Kidney epithelial cell (primary cell): ENCODE results near the gene HIRA. TPM values are rescaled to one million over a fixed set of nuclear protein-coding genes. Genes with fewer than 3 reads are reported as not detected.
"Not testable (repeated sequence)": the region's sequence is repeated elsewhere in the genome, so short reads cannot be mapped to it uniquely, and the experiment has no call there.

ENCODE experiments used
- DNase-seq: peaks from one replicate; pipeline ENCODE4 v3.0.0-alpha.2; 2010; ENCODE audit warnings: low read depth
- H3K27me3 ChIP-seq: 2 replicates; pipeline ENCODE4 v1.6.0; 2011; ENCODE audit warnings: low read length; ENCODE audit not compliant: control insufficient read depth, insufficient read depth
- H3K36me3 ChIP-seq: 2 replicates; pipeline ENCODE4 v1.5.1; 2011; ENCODE audit warnings: low read length; ENCODE audit not compliant: control insufficient read depth, insufficient read depth
- H3K4me3 ChIP-seq: 2 replicates; pipeline ENCODE4 v1.5.1; 2011; ENCODE audit warnings: low read depth, mild to moderate bottlenecking, control low read depth, low read length
- CTCF ChIP-seq: IDR thresholded peaks from 2 replicates; pipeline ENCODE4 v1.5.1; 2011; ENCODE audit warnings: mild to moderate bottlenecking, moderate library complexity, low read length, control low read depth, inconsistent platforms; ENCODE audit not compliant: insufficient read depth, poor library complexity, severe bottlenecking
- total RNA-seq: library from RNA; depleted of rRNA; stranded (reverse); fragments of >200 nt; gene quantifications from 2 replicates; pipeline ENCODE4 v1.2.3, GENCODE V29; 2015

HIRA gene
- total RNA-seq, 1 donor from 2014 or later: 31.8 TPM

- Histone ChIP-seq H3K36me3 (peaks cover 4% of the 10 kb centered on the region), H3K4me3 (no peak overlapping the region), H3K27me3 (no peaks in the 10 kb centered on the region)
- DNase-seq: no peak
- no peak for TF ChIP-seq CTCF
Measured at GRCh38 chr22:19336133-19337075, 95.1 kb downstream of the HIRA start.

DNA sequence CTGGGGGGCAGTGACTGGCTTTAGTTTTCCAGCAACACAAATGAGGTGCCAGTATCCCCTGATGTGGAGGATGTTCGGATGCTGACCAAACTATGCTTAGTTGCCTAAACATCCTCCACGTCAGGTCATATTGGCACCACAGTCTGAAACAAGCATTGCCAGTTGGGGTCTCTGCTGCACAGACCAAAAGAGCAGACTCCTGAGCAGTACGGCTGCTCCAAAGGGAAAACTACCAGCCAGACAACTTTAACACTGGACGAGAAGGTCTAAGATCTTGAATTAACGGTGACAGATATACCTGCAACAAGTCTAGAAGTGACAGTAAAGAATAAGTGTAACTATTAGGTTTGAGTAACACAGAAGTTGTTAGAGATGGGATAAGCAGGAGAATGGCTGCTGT is 99.6 kb downstream of the HIRA start:
- no peak for DNase-seq
- no peaks in the 10 kb centered on the region for H3K27me3 ChIP-seq
- H3K4me3 ChIP-seq: no peak overlapping the region
- TF ChIP-seq CTCF: no peak
- peaks cover 7% of the 10 kb centered on the region for H3K36me3 ChIP-seq

DNA sequence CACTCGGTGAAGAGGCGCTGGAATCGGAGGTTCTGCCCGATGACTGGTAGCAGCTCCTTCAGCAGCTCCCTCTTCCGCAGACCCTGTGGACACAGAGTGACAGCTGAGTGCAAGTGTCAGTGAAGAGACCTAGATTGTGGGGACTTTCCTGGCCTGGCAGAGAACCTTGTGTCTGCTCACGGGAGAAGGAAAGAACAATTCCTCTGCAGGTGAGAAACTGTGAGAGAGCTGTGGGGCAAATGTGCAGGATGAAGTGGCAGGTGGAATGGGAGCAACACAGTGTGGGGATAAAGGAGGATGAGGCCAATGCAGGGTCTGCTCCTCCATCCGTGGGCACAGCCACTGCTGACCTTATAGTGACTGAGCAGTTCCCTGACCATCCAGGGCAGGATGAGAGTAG is 100.1 kb downstream of the HIRA start:
- TF ChIP-seq CTCF: no peak
- Histone ChIP-seq H3K27me3 (no peaks in the 10 kb centered on the region), H3K36me3 (peaks cover 6% of the 10 kb centered on the region), H3K4me3 (no peak overlapping the region)
- DNase-seq: no peak

DNA sequence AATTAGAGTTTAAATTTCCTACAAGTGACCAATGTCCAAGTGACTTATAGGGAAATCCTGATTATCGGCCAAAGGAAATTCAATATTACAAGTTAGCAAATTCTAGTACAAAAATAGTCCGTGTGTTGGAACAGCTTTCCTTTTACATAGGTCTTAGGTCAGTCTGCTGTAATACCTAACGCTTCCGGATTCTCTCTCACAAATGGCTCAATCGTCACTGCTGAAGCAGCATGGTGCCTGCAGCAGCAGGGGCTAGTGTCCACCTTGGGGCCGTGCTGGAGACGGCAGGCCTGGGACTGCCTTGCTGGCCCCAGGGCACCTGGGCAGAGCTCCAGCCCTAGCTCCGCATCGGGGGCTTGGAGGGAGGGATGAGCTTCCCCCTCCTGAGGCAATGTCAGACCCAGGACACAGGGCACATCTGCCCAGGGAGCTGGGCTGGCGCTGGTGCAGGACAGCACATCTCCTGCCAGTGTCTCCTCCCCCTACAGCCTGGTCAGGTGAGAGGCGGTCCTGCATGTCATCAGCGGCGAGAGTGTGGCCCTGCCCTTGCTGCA is 100.6 kb downstream of the HIRA start:
- no peak for DNase-seq
- no peak for TF ChIP-seq CTCF
- Histone ChIP-seq H3K36me3 (peaks cover 5% of the 10 kb centered on the region), H3K27me3 (no peaks in the 10 kb centered on the region), H3K4me3 (no peak overlapping the region)

- H3K4me3 ChIP-seq, DNase-seq, H3K36me3 ChIP-seq, H3K27me3 ChIP-seq: not testable (repeated sequence)
Measured at GRCh38 chr22:19330205-19330604, 101.3 kb downstream of the HIRA start.

- H3K4me3 ChIP-seq: no peak overlapping the region
- TF ChIP-seq CTCF: no peak
Measured at GRCh38 chr22:19329454-19329853, 102.1 kb downstream of the HIRA start.

More at GRCh38 chr22:19329454-19329853, 102.1 kb downstream of the HIRA start:
- DNase-seq: no peak
- peaks cover 5% of the 10 kb centered on the region for H3K36me3 ChIP-seq
- H3K27me3 ChIP-seq: no peaks in the 10 kb centered on the region
